Raji (cell line): ENCODE measurements around the gene PFKP.

ENCODE experiments used
- POLR2A ChIP-seq: IDR thresholded peaks from 2 replicates; pipeline ENCODE4 v1.6.1; 2011; ENCODE audit warnings: low read depth, low read length, control low read depth; ENCODE audit not compliant: insufficient read depth

Gene PFKP

DNA sequence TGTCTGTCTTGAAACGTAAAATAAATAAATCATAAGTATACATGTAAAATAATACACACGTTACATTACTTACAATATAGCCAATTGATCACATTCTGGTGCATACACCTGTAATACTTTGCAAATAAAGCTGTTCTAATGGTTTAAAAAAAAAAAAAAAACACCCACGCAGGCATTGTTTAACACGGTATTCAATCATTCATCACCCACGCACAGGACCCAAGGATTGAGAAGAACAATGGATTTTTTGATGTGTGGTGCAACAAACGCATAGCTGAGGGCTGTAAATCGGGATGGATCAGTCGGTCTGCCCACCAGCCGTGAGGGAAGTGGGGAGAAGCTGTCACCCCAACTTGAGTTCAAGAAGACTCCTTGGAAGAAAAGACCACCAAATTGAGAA, 96.5 kb downstream of the PFKP start:
- no peak for TF ChIP-seq POLR2A

DNA sequence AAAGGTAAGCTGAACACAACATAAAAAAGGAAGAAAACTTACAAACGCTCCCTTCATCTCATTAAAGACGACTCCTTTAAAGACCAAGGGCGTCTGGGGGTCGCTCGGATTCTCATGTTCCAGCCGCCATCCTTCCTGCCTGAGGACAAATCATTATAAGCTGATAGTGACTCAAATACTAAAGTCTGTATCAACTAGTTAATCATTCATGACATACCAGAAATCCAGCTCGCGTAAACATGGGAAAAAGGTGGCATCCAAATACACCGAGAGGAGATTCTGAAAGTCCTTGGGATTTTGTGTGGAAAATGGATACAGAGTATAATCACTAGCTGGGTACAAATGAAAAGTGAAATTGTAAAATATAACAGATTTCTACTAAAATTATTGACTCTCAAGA, 97.8 kb downstream of the PFKP start:
- no peak for TF ChIP-seq POLR2A

DNA sequence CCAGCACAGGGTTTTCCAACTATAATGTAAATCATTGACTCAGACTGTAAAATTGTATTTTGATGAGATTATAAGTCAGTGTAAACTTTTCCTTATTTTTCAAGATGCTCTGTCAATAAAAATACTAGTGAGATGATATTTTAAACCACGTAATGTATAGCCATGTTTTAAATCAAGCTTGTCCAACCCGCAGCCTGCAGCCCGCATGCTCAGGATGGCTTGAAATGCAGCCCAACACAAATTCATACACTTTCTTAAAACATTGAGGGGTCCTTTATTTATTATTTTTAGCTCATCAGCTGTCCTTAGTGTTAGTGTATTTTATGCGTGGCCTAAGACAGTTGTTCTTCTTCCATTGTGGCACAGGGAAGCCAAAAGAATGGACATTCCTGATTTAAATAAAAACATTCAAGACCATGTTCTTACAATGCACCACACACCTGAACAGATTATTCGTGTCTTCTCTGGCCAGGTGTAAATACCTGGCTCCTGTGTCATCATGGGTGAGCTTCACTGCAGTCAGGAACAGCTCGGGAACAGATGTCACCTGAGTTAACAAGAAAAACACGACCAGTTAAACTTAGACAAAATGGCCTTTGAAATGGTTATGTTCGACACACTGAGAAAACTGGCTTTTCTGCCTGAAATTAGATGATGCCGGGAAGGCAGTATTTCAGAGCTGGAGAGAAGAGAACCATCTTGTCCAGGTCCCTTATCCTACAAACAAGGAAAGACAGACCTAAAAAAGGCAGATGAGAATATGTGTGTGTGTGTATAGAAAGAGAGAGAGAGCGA, 99.3 kb downstream of the PFKP start:
- TF ChIP-seq POLR2A: no peak

DNA sequence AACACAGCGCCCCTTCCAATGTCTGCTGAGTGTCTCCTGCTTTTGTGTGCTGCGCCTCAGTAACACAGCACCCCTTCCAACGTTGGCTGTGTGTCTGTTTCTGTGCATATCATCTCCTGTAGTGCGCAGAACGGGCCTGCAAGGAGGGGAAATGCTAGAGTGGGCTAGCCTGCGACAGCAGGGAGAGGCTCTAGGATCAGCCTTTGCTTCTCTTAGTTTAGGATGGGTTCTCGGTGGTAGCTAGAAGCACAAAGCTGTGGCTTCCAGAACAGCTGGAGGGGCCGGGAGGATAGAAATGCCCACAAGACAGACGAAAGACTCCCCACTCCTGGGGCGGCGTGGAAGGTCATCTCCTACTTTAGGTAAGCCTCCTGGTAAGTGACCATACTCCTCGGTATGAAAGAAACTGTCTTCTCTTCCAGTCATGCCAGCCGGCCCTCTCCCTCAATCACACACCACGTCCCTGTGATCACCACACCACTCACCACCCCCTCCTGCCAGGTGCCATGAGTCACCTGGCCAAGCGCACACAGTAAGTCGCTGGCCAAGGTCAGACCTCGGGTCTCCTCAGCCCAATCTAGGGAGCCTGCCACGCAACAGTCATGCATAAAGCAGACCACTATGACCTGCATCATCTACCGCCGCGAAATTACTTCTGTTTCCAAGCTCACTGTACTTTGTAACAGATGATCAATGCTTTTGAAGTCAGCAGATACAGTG, 100.4 kb downstream of the PFKP start:
- no peak for TF ChIP-seq POLR2A

DNA sequence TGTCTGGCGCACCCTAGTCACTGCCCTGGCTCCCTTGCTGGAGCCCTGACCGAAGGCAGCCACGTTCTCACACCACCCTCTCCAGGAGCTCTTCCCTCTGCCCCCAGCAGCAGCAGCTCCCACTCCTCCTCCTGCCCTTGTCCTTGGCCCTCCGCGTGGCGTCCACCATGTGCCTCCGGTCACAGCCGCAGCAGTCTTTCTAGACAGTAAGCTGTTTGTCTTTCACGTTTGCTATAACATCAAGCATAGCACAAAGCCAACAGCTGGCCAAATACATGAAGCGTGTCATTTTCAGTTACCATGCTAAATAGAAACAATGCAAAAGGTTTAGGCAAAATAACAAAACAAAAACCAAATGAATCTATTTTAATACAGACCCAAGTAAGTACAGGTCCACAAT, 101.9 kb downstream of the PFKP start:
- no peak for TF ChIP-seq POLR2A

DNA sequence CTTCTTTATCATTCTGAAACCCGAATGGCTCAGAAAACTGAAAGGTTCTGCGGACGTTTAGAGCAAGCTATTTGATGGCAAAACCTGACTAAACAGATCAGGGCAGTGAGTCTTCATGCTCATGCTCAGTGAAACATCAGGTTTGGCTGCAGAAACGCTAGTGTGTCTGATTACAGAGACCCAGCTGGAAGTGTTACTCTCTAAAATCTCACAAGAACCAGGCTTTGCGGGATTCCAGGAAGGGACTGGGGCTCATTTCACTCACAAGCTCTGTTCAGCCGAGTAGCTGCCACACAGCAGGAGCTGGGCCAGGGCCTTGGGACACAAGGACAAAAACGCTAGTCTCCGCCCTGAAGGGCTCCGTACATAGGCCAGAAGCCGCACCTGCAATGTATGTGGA, 102.3 kb downstream of the PFKP start:
- TF ChIP-seq POLR2A: no peak

DNA sequence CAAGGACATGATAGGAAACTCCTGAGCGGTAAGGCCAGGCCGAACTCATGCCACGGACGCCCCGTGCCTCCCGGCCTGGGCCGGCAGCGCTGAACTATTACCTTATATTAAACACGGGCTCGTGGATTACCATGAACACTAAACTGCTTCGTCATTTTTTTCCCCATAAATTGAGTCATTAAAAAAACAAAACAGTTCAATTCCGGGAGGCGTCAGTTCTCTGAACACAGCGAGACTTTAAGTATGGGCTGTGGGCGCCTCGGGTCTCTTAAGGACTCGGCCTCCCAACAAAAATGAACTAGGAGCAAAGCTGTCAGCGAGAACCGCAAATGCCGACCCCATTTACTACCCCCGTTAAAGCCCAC, 104.7 kb downstream of the PFKP start:
- no peak for TF ChIP-seq POLR2A

DNA sequence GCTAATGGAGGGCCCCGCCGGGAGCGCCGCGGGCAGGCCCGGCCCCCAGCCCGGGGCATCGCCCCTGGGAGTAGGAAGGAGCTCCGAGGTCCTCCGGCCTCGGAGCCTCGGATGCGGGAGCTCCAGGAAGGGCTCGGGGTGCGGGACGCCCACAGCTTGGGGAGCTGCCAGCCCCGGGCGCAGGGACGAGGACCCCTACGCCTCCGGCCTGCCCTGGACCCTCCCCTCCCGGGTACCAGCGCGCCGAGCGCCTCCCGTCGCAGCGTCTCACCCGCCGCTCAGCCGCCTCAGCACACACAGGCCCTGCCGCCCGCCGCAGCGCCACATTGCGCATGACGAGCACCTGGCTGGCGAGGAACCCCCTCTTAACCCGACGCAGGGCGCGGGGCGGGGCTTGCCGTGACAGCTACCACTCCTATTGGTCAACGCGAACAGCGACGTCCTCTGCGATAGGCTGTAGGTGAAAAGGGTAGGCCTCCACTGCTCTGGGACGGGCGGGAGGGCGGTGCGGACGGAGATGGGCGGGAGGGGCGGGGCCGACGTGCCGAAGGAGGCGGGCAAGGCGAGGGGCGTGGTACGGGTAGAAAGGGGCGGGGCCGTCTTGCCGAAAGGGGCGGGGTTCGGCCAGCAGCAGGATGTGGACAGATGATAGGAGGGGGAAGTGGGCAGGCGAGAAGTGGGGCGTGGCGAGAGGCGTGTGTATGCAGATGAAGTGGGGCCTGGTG, 105.3 kb downstream of the PFKP start, which contains the start of gene PITRM1:
Gene PITRM1, minus strand, starts transcription at position 337 of the 725 bp plus-strand sequence. Its CDS starts 10 bp downstream, at position 327.
- peak; percentile 99 for TF ChIP-seq POLR2A

DNA sequence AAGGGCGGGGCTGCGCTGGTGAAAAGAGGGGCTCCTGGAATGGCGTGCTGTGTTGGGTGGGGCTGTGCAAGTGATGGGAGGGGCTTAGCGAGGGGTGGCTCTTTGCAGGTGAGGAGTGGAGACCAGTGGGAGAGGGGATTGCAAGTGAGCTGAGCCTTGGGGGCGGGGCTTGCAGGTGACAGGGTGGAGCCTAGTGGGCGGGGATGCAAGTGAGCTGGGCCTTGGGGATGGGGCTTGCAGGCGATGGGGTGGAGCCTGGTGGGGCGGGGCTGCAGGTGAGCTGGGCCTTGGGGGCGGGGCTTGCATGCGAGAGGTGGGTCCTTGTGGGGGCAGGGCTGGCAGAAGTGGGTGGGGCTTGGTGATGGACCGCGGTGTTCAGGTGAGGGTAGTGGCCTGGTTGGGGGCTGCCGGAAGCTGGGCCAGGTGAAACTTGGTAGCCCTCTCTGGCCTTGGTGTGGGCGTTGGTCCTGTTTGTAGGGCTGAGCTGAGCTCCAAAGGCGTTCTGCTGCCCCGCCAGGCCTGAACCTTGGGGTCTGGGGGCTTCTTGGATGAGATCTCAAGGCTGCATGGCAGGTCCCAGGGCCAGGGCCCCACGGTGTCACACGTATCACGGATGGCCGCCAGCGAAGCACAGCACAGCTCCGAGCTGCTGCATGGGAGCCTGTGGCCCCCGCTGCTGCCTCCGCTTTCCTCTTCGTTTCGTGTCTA, 106.0 kb downstream of the PFKP start:
- TF ChIP-seq POLR2A: peak; percentile 39; the same call in 1 of the 2 replicates

DNA sequence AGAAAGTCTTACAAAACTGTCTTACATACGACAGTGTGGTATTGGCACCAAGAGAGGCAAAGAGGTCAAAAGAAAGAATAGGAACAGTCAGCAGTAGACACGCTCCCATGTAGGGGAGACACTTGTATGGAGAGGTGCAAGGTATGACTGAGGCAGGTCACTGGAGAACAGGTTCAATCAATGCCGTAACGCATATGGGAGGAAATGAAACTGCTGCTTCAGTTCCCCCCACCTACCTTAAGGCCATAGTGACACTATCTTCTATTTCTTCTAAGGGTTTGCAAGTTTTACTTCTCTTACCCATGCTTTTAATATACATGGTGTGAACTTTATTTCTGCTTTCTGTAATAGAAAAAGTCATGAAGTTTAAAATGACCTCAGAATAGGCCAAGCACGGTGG, 110.7 kb downstream of the PFKP start:
- TF ChIP-seq POLR2A: no peak

DNA sequence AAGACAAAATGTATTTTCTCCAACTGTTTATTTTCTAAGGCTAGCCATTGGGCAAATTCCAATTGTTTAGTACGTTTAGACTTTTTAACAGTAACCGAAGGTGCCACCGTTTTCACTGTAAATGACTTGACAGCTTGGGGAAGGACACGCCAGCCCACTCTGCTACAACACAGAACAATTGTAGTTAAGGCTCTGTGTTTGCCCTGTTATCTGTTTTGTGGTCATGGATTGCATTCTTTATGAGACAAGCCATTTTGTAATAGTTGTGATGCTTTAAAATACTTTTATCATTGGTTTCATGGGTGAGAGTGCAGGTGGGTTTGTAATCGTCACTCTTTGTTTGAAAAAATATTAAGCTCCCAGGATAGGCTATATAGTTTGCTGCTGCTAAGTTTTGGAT, 111.8 kb downstream of the PFKP start:
- TF ChIP-seq POLR2A: no peak

DNA sequence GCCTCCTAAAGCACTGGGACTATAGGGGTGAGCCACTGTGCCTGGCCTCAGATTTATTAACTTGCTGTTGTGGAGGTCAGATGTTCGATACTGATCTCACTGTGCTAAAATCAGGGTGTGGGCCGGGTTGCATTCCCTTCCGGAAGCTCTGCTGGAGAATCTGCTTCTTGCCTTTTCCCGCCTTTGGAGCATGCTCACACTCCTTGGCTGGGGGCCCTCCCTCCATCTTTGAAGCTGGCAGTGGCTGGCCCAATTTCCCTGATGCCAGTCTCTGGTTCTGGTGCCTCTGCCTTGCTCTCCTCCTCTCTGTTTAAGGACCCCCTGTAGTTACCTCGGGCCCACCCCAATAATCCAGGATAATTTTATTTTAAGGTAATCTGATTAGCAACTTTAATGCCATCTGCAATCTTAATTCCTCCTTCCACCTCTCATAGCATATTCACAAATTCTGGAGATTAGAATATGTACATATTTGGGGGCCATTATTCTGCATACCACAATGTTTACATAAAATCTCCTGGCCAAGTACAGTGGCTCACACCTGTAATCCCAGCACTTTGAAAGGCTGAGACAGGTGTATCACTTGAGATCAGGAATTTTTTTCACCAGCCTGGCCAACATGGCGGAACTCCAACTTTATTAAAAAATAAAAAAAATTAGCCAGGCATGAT, 113.1 kb downstream of the PFKP start:
- TF ChIP-seq POLR2A: no peak

DNA sequence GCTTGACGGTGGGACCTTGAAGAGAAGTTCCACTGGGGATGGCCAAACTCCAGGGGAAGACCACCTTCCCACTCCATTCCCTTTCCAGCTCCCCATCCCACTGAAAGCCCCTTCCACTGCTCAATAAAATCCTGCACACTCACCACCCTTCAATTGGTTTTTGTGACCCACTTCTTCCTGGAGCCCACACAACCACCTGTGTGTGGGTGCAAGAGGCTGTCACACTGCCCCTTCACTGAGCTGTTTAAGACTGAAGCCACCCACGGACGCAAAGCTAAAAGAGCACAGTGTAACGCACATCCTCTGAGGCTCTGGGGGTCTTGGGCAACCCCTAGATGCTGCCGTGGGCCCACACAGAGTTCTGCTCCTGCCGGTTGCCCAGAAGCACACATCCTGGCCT, 118.0 kb downstream of the PFKP start:
- TF ChIP-seq POLR2A: no peak

DNA sequence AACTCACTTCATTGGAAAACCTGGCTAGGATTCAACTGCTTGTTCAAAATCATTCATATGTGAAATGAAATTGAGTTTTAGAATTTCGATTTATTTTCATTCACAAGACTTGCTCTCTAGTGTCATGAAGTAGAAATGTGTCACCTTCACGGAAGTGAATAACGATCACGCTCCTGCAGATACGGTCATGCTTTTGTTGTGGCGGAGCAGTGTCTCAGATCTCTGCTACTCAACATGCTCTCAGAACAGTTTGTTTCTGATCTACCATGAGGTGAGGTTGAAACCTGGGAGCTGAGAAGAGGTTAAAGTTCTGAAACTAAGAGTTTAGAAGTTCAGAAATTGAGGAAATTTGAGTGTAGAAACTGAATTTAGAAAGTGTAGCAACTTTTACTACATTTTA, 119.0 kb downstream of the PFKP start:
- TF ChIP-seq POLR2A: no peak
